ENCODE measurements around the gene SLC17A9.

DNA sequence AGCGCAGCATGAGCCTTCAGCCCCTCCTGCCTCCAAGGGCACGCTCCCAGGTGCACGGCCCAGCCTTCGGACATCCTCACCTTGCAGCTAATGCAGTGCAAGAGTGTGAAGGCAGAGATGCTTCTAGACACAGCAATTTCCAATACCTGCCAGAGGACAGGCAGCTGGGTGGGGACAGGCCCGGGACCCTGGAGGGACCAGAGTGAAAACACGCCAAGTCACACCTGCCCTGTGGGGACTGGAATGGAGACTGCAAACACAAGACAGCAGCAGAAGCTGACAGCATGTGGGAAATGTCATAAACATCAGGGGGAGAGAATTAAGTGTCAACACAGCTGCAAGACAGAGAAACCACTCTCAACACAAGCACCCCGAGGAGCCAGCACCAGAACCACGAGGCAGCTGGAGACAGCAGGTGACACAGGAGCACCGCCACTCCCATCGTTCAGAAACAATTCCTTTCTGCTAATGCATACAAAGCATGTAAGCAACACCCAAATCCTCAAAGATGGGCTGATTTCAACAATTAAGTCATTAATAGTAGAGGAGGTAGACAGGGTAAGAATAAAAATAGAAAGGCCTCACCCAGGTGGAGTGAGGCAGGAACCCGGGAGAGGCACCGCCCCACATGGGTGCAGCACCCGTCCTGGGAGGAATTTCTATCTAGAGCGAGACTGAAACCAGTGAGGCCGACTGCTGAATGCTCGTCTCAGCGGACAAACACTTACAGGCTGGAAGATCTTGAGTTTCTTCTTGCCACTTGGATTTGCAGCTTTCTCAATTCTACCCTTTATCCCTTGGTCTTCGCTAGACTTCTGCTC, 43.3 kb upstream of the SLC17A9 start:
- no peak for TF ChIP-seq EZH2 (IDR thresholded peaks at IDR 0.05)
- no peak for TF ChIP-seq POLR2AphosphoS5 (IDR thresholded peaks at IDR 0.05; ENCODE audit: borderline replicate concordance, low read depth, low read length)
- TF ChIP-seq FOXP2 (optimal IDR thresholded peaks at IDR 0.05; ENCODE audit: control extremely low read depth, extremely low read length, insufficient read depth): no peak

Measured in SK-N-MC (cell line).